ENCODE data around the gene MACROH2A1.
A peak's percentile ranks its signal among the peaks of the same experiment; 100 is the strongest.

Gene MACROH2A1

DNA sequence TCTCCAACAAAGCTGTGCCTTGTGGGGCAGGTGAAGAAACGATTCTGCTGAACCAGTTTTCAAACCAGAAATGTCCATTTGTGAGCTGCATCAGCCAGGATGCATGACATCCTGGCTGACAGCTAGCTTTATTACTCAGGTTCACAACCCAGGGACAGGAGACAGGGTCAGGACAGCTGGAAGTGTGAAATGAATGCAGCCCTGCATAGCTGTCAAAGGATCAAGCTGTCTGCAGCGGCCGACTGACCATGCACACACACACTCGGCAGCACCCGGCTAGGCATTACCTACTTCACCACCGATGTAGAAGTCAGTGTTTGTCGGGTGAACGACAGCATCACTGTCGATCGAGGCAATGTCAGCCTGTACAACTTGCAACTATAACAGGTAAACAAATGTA is 48.5 kb downstream of the MACROH2A1 start:
- no peak for DNase-seq

DNA sequence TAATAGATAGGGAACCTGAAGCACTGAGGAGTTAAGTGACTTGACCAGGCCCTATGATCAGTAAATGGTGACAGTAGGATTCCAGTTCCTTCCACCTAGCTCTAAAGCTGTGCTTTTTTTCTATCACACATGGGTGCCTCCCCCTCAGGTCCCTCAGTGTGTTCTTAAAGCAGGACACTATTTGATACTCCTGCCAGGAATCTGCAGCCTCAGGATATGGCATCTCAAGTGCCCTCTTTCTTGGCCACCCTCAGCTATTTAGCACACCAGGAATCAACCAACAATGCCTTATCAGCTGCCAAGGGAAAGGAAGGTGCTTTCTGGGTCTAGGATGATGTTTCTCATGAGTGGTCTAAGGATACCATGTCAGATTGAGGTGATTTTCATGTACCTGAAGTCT is 49.1 kb downstream of the MACROH2A1 start:
- no peak for DNase-seq

DNA sequence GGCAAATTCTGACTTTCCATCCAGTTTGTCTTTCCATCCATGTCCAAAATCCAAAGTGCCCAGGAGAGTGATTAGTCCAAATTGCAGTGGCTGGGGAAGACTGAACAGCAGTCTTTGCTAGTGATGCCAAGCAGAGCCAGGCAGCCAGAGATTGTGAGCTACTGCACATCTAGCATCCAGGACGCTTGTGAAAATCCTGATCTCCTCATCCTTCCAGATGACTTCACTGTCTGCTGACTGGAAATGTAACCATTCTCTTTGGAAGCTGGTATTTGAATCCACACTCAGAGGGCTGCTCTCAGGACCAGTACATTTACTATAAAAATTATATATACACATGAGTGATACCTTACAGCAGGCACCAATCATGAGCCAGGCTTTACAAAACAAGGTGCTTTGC is 49.6 kb downstream of the MACROH2A1 start:
- DNase-seq = no peak

DNA sequence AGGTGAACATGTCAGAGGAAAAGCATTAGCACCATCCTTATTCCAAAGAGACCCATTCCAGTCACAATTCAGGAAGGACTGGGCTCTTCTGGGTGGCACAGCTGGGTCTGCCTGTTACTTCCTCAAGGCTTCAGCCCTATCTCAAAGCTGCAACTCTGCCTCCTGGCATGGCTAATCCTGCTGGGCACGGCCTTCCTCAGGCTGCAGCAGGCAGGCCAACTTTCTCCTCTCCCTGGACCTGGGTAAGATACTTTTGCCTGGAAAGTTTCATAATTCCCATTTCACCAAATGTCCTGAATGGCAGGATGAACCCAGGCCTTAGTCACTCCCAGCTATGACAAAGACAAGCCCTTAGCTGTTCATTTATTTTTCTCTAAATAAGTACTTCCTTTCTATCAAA is 50.1 kb downstream of the MACROH2A1 start:
- no peak for DNase-seq

DNA sequence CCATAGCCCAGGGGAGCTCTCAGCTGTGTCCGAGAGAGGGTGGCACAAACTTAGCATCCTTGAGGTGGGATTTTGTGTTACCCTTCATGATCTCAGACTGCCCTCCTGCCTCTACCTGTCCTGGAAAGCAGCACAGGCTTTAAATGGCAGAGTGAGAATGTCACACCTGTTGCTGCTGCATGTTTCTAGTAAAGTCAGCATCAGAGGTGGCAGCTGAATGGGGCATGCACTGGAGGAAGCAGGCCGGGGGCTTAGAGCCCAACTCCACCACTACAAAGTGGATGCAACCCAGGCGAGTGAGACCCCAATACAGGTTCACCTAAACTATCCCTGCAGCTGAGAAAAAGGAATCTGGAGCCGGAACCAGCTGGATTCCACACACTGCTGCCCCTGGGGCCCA is 51.6 kb downstream of the MACROH2A1 start:
- DNase-seq = no peak

DNA sequence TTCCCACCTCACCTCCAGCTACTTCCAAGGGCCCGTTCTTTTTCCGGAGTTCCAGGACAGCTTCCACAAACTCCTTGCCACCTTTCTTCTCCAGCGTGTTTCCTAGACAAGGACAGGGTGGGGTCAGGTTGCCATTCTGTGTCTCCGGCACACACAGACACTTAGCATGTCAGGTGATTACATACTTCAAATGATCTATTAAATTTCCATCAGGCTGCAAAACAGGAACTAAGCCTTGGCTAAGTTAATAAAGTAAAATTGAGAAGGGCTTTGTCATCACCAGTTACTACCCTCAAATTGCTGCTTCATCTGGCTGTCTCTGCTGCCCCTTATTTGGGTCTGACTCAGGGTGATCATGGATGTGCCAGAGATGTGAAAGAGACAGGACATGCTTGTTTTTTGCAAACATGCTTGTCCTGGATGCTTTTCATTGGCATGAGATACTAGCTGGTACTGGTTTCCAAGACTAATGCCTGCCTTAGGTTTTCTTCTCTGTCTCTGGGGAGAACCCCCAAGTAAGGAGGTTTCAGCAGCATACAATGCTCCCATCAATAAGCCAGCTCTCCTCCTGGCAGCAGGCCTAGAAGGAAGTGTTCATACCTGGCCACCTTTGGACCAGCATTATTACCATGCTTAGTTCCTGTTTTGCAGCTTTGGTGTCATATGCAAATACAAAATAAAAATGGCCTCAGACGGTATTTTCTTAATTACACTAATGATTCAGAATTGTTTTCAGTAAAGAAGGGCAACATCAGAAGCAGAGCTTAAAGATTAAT is 52.9 kb downstream of the MACROH2A1 start:
- no peak for DNase-seq

DNA sequence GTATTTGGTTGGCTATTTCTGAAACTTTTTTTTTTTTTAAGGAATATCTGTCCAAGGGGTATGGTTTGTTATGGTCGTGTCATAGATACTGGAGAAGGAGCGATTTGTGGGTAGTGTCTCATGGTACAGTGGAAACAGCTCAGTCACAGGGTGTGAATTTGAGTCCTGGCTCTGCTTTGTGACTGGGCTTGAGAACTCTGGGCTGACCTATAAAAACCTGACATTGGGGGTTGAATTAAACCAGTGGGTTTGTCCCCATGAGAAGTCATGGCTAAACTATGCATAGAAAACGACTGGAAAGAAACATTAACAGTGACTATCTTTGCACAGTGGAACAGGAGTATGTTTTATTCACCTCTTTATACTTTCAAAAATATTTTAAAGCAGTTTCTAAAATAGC is 54.7 kb downstream of the MACROH2A1 start:
- DNase-seq = no peak

DNA sequence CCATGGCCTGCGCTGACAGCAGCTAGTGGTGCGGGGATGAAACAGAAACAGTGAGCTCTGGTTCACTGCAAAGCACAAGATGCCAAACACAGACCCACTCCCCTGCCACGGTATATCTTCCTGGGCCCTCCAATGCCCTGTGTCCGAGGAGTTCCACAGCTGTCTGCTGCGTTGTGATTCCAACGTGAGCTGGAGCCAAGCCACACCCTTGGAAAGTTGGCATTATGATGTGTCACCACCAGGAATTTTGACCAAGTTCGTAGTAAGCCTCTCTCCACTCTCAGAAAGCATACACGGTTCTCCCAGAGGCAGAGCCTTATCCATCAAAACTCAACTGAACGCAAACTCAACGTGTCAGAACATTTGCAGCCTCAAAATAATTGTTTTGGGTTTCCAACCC is 55.6 kb downstream of the MACROH2A1 start:
- DNase-seq = no peak

DNA sequence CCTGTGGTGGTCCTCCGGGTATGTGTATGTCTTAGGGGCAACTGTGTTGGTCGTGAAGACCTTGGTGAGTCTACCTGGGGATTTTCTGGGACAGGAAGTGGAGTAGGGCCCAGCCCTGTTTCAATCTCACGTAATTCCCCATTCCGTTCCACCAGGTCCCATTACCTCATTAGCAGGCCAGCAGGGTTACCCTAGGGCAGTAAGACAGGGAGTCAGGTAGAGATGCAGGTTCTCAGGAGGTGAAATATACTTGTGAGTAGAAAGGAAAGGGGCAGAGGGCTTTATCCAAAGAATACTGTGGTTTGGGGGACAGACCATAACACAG is 56.5 kb downstream of the MACROH2A1 start:
- no peak for DNase-seq

DNA sequence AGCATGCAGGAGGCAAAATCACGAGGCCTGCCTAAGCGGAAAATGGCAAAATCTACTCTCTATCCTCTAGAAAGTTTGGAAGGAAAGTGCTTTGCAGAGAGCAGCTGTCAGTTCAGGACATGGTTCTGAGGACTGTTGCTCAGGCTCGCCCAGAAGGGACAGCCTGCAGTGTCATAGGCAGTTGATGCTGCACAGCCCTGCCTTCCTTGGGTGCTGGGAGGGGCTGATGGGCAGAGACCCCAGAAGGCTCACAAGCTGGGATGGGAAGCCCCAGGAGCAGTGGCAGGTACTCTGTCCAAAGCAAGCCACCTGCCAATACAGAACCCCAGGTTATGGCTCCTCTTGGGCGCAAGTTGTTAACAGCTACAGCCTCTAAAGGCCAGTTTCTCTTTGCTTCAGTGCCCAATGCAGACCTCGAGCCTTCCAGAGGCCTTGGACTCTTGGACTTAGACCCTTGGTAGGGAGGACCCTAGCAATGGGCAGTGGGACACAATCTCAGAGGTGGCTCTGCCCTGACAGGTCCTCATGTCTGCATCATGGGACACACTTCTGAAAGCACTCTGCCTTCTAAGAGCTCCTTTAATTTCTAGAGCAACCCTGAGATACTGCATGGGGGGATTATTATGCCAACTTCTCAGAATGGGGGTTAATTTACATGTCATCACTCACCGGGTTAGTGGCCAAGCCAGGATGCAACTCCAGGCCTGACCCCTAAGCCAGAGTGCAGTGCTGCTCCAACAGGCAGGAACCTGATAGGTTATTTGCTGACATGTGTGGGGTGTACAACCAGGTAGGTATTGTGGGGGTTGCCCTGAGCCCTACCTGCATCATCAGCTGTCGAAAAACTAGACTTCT is 57.1 kb downstream of the MACROH2A1 start:
- DNase-seq = no peak

DNA sequence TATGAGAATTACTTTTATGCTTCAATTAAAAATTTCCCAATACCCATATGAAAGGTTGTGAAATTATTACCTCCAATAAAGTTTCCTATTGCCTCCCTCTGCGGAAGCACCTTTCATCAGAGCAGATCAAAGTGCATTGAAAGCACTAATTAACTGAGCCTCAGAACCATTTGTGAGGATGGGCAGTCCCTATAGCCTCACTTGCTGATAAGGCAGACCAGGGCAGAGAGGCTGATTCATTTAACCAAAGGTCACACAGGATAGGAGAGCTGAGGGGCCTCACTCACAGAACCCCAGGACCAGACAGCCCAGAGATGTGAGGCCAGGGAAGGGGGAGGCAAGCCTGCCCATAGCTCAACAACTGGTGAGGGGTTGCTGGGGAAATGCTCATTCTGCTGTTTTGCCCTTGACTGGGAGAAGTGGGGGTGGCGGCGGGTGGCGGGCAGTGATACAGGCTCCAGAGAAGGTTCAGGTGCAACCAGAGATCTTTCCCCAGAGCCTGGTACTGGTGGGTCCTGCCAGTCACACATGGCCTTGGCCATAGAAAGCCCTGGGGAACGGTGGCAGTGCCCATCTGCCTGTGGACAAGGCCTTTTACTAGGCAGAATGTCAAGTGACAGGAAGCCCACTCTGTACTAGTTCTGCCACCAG is 57.9 kb downstream of the MACROH2A1 start:
- DNase-seq = no peak

DNA sequence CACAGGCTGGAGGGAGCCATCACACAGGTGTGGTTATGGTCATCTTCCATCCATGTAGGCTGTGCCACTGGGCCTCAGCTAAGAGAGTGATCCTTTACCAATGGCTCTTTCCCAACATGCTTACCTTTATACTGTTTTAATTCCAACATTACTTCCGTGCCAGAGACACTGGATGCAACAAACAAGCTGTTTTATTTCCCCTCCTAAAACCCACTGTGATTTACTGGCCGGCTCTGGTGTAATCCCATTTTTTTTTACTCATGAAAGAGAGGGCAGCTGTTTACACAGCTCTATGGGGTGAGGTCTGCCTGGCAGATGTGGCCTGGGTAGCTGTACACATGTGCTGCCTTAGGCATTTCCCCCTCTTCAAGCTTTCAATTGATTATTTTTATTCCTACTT is 58.5 kb downstream of the MACROH2A1 start:
- no peak for DNase-seq

DNA sequence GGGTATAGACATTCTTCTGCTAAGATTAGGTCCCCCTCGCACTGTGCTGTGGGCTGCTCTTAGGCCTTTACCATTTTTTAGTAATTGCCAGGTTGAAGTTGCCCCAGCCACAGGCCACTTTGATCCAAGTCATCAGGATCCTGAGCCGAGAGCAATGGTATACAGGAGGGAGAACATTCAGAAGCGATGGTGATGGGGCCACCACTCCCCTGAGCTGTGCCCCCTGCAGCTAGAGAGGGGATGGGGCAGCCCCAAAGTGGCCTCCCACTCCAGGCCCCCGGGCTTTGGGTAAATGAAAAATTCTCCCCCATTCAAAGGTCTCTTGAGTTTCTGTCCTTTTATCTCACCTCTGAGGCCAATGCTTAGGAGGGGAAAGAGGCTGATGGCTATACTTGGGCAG is 59.4 kb downstream of the MACROH2A1 start:
- no peak for DNase-seq

DNA sequence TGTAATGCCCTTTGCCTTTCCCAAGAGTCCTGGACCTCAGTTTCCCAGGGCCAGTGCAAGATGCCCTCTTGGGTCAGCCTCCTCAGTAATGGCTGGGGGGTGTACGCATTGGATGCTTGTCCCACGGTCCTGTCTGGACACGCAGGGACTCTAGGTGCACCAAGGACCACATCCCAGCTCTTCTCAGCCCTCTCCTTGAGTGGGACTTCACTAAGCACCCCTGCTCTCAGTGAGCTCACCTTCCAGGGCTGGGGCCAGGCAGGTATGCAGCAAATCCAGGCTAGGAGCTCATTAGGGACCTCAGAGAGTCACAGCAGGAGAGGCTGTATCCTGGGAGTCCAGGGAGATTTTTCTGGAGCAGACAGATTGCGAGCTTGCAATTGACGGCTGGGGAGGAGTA is 59.8 kb downstream of the MACROH2A1 start:
- no peak for DNase-seq

DNA sequence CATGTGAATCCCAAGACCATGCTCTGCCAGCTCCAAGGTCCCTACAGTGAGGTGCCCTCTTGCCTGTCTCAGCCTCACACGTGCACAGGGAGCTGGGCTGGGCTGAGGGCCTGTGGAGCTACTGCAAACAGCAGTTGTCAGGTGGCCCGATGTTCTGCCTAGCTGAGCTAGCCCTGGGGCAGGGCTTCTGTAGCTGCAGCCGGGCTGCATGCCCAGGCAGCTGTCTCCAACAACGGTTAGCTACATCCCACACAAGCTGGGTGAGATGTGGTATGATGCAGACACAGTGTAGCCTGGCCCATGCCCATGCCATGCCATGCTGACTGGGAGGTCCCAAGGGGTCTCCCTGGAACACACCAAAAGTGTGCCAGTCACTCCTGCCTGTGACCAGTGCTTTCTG is 62.0 kb downstream of the MACROH2A1 start:
- DNase-seq = no peak

DNA sequence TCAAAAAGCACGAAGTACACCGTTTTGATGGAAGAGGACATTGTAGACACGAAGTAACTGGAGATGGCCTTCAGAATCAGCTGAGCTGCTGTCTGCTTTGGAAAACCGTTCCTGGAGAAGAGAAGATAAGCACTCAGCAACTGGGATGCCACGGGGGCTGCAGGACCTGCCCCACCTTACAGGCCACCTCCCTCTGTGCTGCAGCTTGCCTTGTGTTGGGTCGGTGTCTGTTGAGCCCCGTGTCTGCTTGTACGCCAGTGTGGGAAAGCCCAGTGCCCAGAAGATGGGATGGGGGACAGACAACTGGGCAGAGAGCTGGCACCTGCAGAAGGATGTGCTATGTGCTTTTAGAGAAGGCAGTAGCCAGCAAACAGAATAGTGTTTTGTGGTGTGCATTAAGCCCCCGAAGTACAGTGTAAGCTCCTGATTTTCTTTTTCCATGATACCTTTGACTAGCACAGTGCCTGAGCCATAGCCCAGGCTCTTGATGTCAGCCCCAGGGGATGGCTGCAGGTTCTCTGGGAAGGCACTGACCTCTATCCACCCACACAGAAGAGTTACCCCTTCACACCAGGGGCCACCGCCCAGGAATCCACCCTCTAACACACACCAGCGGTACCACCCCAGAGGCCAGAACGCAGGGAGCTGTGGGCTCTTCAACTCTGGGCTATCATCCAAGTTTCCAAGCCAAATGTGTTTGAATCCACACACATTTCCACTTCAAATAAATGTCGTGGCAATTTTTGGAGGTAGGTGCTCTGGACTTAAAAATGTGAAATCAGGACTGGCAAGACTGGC is 63.8 kb downstream of the MACROH2A1 start:
- DNase-seq = no peak

DNA sequence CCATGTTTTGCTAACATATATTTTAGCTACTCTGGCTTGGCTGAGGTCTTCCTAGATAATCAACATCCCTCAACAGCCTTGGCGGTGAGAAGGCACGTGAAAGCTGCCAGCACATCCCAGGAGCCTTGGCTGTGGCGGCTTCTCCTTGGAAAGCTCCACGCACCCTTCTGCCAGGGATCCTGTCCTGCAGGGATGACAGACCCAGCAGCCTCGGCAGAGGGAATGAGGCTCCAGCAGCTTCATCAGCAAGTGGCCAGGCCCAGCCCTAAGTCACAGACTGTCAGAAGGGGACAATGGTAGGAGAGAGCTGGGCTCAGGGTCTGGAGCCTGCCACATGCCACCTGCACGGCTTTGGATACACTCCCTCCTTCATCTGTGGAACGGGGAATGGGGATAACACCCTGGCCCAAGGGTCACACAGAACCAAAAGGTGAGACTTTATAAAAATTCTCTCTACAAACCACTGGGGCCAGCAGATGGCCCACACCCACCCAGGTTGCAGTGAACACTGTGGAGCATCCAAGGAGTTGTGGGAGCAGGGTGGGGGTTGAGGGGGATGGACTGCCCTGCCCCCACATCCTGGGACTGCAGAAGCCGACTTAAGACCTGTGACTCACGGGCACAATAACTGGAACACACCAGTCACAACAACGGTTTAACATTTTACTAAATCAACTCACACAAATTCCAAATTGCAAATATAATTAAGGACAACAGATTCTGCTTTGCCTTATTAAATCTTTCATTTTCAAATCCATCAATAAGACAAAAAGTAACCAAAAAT is 65.1 kb downstream of the MACROH2A1 start:
- no peak for DNase-seq

DNA sequence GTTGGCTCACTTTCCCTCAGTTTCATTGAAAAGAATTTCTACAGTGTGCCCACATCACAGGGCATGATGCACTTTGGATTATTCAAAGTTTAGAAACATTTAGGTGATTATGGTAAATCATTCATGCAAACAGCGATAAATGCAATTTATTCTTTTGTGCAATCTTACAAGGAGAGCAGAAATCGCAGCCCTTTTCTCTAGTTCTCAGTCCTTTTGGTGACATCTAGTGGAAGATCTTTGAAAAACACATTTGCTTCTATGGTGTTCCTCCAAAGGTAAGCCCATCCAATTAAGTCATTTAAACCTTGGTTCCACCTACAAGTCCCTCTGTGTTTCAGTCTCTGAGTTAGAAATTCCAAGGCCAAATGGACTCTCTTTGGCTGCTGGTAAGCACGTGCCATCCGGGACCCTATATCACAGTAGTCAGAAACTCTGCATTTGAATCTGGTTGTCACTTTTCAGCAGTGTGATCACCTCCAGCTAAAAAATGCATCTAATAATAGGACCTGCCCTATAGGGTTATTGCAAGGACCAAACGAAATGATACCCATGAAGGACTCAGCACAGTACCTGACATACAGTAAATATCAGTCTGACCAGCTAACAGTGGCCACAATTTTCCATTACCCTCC is 66.4 kb downstream of the MACROH2A1 start:
- DNase-seq = peak; percentile 33

DNA sequence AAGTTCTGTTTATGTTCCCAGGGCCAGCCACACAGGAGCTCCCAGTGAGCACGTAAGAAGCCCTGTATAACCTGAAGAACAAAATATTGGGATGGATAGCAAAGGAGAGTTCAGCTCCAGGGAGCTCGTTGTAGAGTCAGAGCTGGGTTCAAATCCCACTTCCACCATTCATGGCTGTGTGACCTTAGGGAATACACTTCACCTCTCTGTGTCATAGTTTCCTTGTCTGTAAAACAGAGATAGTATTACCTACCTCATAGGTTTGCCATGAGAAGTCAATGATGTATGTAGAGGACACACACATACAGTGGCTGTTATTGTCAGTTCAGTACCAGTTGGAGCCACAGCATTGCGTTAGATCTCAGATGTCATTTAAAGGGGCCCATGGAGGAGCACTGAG is 67.4 kb downstream of the MACROH2A1 start:
- DNase-seq = no peak

DNA sequence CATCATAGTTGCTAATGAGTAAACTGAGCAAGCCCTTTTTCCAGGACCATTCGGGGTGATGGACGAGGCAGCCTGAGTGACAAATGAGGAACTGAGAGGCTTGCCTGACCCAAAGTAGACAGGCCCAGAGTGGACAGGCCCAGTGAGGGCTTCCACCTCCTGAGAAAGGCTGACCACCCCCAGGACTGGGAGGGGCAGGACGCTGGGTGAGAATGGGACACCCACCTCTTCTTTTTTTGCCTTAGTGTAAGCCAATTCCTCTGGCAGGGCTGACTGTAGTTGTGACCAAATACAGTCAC is 68.3 kb downstream of the MACROH2A1 start:
- no peak for DNase-seq

DNA sequence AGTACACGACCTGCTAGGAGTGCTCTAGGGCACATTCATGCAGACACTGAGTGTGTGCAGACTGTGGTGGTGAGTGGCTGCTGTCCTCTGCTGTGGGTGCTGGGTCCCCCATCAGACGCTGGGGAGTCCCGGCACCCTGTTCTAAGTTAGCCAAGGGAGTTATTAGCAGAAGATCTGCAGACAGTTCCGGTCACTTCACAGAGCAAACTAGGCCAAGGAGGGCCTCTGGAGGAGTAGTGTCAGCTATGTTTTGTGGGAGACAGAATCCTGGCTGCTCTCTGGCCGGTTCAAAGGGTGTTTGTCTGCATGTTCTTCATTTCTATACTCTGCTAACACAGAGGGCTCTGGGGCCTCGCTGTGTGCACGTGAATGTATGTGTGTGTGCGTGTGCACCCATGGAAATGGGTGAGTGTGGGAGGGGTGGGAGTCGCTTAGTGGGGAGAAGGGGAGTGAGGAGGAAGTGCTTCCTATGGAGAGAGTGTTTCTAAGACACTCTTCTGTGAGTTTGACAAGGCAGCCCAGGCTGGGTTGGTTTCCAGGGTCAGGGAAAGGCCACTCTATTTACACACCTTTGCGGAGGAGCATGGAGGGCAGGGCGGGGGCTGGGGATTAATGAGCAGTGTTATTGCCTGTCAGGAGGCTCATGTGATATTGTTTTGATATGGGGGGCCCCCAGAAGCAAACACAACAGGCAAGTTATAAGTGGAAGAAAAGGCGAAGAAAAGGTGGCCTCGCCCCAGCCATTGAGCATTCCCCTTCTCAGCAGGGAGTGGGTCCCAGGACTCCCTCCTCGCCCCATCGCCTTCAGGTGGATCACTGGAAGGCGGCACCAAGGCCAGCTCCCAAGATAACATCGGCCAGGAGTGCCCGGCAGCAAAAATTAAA is 68.9 kb downstream of the MACROH2A1 start:
- no peak for DNase-seq
